RPMI7951 (cell line): ENCODE measurements around the gene FAM20C. TPM values are rescaled to one million over a fixed set of nuclear protein-coding genes. Genes with fewer than 3 reads are reported as not detected.
"Not testable (repeated sequence)": the region's sequence is repeated elsewhere in the genome, so short reads cannot be mapped to it uniquely, and the experiment has no call there.

Source experiments
- DNase-seq: peaks from one replicate; pipeline ENCODE4 v3.0.0-alpha.2; 2012; ENCODE audit warnings: low read depth
- total RNA-seq: library from RNA; depleted of rRNA; stranded (reverse); fragments of >200 nt; shearing (Covaris generic); gene quantifications from 2 replicates; pipeline ENCODE4 v1.2.3, GENCODE V29; 2014

Gene FAM20C
- total RNA-seq, 1 experiment from 2014 or later, result 256 TPM

DNA sequence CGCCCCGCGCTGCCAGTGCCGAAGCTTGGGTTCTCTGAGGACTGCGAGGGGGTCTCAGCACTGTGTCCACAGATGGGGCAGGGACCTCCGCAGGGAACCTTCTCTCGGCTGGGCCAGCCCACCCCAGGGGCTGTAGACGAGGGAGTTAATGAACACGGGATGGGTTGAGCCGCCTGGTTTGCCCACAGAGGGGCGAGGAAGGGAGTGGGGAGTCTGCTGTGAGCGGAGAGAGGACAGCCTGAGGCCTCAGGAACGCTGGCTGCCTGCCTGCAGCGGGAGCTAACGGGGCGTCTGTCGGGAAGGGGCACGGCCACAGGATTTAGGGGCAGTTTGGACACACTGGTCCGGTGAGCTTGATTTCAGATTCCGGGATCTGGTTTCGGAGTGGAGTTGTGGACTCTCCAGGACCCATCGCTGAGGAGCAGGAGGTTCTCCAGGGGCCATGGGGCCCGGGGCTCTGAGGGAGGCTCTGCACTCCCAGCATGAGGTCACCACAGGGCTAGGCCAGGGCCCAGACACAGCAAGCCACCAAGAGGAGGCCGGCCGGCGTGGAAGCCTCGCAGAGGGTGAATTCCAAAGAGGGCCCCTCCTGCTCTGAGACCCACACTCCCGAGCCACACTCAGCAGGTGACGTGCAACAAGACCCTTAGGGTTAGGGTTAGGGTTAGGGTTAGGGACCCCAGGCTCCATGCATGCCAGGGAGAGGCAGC lies 19.0 kb upstream of the FAM20C start:
- no peak for DNase-seq

GRCh38 chr7:174716-175115 lies 17.7 kb upstream of the FAM20C start:
- DNase-seq, result no peak

GRCh38 chr7:175955-176354 lies 16.4 kb upstream of the FAM20C start:
- no peak for DNase-seq

- DNase-seq, result no peak
Measured at GRCh38 chr7:176381-176780, 16.0 kb upstream of the FAM20C start.

- DNase-seq, result no peak
Measured at GRCh38 chr7:176786-177459, 15.4 kb upstream of the FAM20C start.

- no peak for DNase-seq
Measured at GRCh38 chr7:178444-178843, 13.9 kb upstream of the FAM20C start.

GRCh38 chr7:179209-179681 lies 13.1 kb upstream of the FAM20C start:
- DNase-seq, result peak; percentile 51

- no peak for DNase-seq
Measured at GRCh38 chr7:179948-180694, 12.2 kb upstream of the FAM20C start.

DNA sequence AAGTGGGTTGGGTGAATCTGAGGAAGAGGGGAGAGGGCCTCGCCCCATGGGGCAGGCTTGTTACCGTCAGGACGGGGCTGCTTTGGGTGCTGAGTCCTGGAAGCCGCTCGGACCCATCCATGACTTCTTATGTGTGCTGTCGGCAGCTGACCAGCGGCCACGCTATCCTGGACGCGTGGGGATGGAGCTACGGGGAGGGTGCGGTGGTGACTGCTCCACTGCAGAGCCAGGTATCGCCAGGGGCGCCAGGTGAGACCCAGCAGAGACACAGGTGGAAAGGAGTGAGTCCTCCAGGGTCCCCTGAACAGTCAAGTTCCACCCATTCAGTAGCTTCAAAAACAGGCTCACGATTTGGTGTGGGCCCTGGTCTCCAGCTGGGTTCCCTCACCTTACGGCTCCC lies 10.6 kb upstream of the FAM20C start:
- no peak for DNase-seq

GRCh38 chr7:182502-182901 lies 9.9 kb upstream of the FAM20C start:
- DNase-seq, result not testable (repeated sequence)

DNA sequence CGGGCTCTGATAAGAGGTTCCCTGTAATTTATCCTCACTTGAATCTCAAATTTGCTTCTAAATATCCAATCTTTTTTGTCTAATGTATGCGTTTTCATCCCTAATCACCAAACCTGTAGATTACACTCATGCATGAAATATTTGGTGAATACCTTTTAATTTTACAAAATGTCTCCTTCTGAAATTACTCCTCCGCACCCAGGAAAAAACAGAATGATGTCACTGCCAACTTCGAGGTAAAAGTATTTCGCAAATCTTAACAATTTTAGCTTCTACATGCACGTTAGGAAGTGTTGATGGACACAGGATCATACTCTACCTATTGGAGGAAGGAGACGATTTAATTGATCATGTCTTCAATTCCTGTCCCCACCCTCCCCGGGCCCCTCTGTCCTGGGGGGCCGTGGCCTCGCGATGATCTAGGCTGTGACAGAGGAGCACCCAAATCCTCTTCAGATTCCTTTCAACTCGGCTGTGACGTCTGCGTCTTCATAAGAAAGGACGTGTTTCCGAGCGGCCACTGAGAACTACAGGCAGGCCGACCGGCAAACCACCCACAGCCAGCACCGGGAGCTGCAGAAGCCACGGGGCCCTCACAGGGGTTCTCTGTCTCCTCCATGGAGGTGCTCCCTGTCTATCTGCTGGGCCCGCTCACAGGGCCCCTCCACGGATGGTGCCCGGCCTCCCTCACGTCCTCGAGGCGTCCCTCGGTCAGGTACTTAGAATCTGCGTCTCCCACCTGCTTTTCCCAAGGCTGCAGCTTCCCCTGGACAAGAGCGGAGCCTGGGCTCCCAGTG lies 8.7 kb upstream of the FAM20C start:
- DNase-seq, result no peak

GRCh38 chr7:184294-185264 lies 7.8 kb upstream of the FAM20C start:
- DNase-seq, result peak; percentile 92

DNA sequence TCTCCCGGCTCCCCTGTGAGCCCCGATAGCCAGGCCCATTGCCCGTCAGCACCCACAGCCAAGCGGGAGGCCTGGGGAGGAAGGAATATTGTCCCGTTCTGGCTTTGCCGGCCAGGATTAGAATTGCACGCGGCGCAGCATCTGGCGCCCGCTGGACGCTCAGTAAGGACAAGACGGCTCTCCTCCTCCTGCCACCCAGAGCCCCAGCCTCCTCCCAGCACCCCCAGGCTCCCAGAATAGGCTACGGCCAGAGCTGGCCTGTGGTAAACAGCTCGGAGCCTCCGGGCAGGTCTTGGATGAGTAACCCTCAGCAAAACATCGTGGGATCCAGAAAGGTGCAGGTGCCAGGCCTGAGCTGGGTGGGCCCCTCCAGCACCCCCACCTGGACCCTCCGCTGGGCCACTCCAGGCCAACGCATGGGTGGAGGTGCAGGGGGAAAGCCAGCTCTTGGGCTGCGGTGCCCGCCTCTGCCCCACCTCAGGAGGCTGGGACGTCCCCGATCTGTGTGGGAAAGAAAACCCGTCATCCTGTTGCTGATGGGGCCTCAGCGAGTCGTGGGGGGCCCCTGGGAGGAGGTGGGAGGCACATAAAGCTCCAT lies 5.8 kb upstream of the FAM20C start:
- DNase-seq, result peak; percentile 81

DNA sequence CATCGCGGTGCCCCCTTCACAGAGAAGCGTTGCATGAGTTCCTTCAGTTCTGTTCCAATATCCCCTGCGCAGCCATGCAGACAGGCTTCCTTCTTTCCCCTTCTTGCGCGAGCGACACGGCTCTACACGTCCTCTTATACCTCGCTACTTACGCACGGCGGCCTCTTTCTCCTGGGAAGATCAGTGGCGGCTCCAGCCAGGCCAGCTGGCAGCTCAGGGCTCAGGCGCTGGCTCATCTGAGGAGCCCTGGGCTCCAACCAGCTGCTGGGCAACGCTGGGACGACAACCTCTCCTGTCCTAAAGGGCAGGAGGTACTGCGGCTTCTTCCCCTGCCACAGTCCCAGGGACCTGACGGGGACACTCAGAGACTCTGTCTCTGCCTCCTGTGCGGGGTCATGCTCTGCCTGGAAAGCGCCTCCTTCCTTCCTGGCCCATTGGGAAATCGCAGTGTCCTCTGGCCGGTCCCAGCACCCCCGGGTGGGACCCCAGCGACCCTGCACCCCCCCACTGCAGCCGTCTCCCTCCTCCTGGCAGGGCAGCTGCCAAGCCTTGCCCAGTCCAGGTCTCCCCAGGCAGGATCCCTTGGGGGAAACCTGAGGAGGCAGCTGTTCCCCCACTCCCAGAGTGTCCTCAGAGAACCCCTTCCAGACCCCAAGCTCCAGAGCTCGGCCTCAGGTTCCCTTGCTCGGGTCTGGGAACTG lies 5.0 kb upstream of the FAM20C start:
- DNase-seq, result no peak

GRCh38 chr7:188174-188573 lies 4.2 kb upstream of the FAM20C start:
- no peak for DNase-seq

- no peak for DNase-seq
Measured at GRCh38 chr7:188727-189500, 3.5 kb upstream of the FAM20C start.

GRCh38 chr7:189719-190118 lies 2.7 kb upstream of the FAM20C start:
- no peak for DNase-seq

GRCh38 chr7:190196-190595 lies 2.2 kb upstream of the FAM20C start:
- DNase-seq, result no peak
